ENCODE measurements around the gene ARHGAP10.

The ARHGAP10 gene

GRCh38 chr4:147731580-147732517 is at the start of gene ARHGAP10:
Gene ARHGAP10 (plus strand): TSS chr4:147732088. CDS start chr4:147732302, 214 bp downstream.
- peak; percentile 34 for DNase-seq (ENCODE audit: low spot score)

- no peak for DNase-seq (ENCODE audit: low spot score)
Measured at GRCh38 chr4:147682755-147683154, 49.1 kb upstream of the ARHGAP10 start.

GRCh38 chr4:147683188-147683591 is 48.7 kb upstream of the ARHGAP10 start:
- DNase-seq (ENCODE audit: low spot score), result peak; percentile 24

GRCh38 chr4:147683717-147684700 is 47.9 kb upstream of the ARHGAP10 start, which contains the start of gene PRMT9:
Gene PRMT9 (minus strand): TSS chr4:147684163. CDS start chr4:147683987, 176 bp downstream.
- peak; percentile 78 for DNase-seq (ENCODE audit: low spot score)

GRCh38 chr4:147689067-147689466 is 42.8 kb upstream of the ARHGAP10 start:
- no peak for DNase-seq (ENCODE audit: low spot score)

- DNase-seq (ENCODE audit: low spot score), result no peak
Measured at GRCh38 chr4:147691820-147692219, 40.1 kb upstream of the ARHGAP10 start.

GRCh38 chr4:147693218-147693617 is 38.7 kb upstream of the ARHGAP10 start:
- DNase-seq (ENCODE audit: low spot score), result no peak

- DNase-seq (ENCODE audit: low spot score), result no peak
Measured at GRCh38 chr4:147696866-147697265, 35.0 kb upstream of the ARHGAP10 start.

GRCh38 chr4:147704846-147705245 is 27.0 kb upstream of the ARHGAP10 start:
- DNase-seq (ENCODE audit: low spot score), result no peak

- no peak for DNase-seq (ENCODE audit: low spot score)
Measured at GRCh38 chr4:147707892-147708672, 23.8 kb upstream of the ARHGAP10 start.

- no peak for DNase-seq (ENCODE audit: low spot score)
Measured at GRCh38 chr4:147709999-147710398, 21.9 kb upstream of the ARHGAP10 start.

- no peak for DNase-seq (ENCODE audit: low spot score)
Measured at GRCh38 chr4:147714575-147715401, 17.1 kb upstream of the ARHGAP10 start.

GRCh38 chr4:147717878-147718277 is 14.0 kb upstream of the ARHGAP10 start:
- DNase-seq (ENCODE audit: low spot score), result no peak

GRCh38 chr4:147723326-147723725 is 8.6 kb upstream of the ARHGAP10 start:
- DNase-seq (ENCODE audit: low spot score), result no peak

- no peak for DNase-seq (ENCODE audit: low spot score)
Measured at GRCh38 chr4:147724468-147725201, 7.3 kb upstream of the ARHGAP10 start.

GRCh38 chr4:147725673-147726072 is 6.2 kb upstream of the ARHGAP10 start:
- no peak for DNase-seq (ENCODE audit: low spot score)

GRCh38 chr4:147727476-147728028 is 4.3 kb upstream of the ARHGAP10 start:
- DNase-seq (ENCODE audit: low spot score), result no peak

- DNase-seq (ENCODE audit: low spot score), result no peak
Measured at GRCh38 chr4:147730333-147730732, 1.6 kb upstream of the ARHGAP10 start.

GRCh38 chr4:147732518-147733235 is 789 bp downstream of the ARHGAP10 start:
- peak; percentile 13 for DNase-seq (ENCODE audit: low spot score)

All from HuH-7.5 (cell line).